Activated CD4-positive, alpha-beta T cell treated with anti-CD3 and anti-CD28 coated beads, Interleukin-2, amount 50 U/mL, for 24 hours (primary cell): Measurements from ENCODE around the gene CD40LG.

Source experiments
- DNase-seq, 2 donors: peaks; one replicate each; pipeline ENCODE4 v3.0.0-alpha.2; 2020; ENCODE audit warnings: low read depth in 1 of 2, low spot score in 1 of 2

Gene CD40LG

DNA sequence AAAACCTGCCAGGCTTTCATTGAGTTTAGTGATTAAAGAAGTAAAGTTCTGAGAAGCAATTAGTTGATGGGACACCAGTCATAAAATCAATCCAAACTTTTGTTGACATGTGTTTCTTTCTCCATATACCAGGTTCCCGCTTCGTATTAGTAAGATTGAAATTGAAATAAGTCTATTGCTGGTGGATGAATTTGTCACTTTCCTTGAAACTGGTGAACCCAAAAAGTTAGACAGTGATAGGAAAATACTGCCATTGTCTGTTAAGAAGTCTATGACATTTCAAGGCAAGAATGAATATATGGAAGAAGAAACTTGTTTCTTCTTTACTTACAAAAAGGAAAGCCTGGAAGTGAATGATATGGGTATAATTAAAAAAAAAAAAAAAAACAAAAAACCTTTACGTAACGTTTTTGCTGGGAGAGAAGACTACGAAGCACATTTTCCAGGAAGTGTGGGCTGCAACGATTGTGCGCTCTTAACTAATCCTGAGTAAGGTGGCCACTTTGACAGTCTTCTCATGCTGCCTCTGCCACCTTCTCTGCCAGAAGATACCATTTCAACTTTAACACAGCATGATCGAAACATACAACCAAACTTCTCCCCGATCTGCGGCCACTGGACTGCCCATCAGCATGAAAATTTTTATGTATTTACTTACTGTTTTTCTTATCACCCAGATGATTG, at the start of gene CD40LG:
Gene CD40LG, plus strand, starts transcription at position 482 of the 684 bp plus-strand sequence. Its CDS starts 91 bp downstream, at position 573.
- no peak for DNase-seq

DNA sequence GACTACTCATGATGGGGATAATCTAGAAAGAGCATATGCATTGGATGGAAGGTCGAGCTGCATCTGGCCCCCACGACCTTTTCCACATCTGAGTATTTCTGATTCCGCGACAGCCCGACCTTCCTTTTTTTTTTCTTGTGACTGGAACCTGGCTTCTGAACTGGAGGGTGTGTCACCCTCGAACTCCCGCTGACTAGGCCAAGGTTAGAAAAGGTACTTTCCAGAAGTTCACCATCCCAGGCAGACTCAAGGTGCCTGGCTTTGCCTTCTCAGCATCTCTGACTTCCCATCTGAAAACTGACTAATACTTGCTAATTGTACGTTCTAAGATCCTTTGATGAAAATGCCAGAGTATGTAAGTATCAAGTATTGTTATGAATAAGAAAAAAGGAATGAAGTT, 49.3 kb upstream of the CD40LG start:
- DNase-seq: peak in 1 of 2 donors; percentile 35

DNA sequence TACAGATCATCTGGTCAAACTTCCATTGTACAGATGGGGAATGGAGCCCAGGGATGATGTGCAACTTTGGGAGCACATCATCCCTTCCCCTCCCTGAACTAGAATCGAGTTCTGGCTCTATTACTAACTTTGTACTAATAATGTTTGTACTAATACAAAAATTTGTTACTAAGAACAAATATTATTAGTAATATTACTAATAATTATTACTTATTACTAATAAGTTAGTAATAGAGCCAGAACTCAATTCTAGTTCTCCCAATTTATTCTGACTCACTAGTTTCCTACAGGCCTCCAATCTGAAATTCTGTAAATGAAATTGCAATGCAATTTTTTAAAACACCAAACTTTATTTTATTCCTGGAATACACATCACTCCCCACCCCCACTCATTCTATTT, 47.9 kb upstream of the CD40LG start:
- DNase-seq: no peak

DNA sequence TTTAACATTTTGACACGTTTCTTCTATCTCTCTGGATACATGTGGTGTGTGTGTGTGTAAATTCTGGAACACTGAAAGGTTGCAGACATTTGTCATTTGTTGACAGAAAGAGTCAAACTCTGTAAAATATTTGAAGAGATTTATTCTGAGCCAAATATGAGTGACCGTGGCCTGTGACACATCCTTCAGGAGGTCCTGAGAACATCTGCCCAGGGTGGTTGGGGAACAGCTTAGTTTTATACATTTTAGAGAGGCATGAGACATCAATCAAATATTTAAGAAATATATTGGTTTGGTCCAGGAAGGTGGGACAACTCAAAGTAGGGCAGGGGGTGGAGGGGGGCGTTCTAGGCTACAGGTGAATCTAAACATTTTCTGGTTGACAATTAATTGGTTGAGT, 40.7 kb upstream of the CD40LG start:
- no peak for DNase-seq

DNA sequence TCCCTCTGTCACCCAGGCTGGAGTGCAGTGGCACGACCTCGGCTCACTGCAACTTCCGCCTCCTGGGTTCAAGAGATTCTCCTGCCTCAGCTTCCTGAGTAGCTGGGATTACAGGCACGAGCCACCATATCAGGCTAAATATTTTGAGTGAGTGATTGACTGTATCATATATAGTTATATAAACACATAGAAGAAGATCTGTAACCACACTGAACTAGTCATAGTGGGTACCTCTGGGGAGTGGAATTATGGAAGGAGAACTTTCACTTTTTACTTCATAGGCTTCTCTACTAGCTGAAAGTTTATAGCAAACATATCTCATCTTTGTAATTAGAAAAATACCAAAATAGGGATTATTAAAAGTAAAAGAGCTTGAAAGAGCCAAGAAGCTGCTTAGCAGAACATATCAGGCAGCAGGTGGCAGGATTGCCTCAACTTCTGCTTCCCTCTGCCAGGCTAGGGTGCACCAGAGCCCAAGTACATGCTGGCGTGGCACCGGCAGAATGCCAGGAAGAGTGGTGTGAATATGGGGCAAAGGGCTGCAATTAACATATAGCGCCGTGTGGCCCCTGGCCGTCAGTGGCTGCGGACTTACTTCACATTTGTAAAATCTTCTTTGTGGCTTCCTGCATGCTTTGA, 39.5 kb upstream of the CD40LG start:
- no peak for DNase-seq

DNA sequence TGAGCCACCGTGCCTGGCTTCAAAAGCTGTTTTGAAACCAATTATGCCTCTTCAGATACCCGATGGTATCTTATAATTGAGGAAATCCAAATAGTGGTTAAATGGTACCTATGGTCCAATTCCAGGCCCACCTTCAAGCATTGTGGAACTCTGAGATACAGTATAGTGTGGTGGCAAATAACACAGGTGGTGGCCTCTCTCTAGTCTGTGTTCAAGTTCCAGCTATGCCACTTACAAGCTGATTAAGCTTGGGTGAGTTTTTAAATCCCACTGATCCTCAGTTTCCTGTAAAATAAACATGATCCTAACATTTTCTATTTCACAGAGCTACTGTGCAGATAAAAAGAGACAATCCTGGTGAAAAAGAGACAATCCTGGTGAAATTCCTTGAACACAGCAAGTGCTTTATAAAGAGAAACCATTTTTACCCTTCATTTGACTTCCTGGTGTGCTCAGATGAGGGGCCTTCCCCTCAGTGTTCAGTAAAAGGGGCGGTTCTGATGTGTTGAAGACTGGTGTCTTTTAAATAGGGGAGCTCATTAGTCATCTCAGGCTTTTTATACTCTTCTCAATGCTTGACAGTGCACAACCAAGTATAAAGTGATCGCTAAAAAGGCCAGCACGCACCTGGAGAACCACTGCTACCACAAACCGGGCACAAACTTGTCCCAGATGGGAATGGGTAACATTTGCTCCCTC, 30.8 kb upstream of the CD40LG start:
- no peak for DNase-seq

DNA sequence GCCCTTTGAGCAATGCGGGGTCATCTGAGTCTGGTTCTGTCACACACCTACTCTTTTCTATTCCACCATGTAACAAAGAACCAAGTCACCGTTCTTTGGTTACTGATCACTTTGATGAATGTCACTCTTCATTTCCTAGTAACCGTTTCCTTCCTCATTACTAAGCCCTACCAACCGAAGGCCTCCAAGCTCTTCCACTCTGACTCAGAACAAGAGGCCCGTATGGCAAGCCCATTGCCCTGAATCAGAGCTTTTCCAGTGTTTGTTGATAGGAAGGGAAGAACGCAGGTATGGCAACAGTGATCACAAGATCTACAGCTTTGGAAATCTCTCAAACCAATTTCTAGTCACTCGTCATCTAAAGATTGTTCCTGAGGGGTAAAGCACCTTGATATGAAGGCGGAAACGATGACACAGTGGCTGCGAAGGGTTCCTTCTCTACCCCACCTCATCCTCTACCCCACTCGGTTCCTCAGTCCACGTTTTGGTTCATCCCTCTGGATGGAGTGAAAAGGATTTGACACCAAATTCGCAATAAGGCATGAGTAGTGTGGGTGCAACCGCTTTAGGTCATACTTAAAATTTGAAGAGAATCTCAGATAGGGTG, 28.0 kb upstream of the CD40LG start:
- DNase-seq: peak in 1 of 2 donors; percentile 49

DNA sequence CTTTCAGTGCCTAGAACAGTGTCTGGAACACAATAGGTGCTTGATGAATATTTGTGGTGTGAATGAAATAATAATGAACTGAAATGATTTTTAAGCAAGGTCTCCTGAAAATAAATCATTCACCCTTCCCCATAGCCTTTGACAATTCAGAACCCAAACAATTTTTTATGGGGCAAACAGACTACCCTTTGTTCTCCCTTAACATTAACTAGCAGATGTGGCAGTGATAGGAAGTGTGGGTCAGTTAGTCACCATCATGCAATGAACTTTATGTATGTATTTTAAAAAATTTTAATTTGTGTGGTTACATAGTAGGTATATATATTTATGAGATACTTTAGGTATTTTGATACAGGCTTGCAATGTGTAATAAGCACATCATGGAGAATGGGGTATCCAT, 27.2 kb upstream of the CD40LG start:
- DNase-seq: no peak

DNA sequence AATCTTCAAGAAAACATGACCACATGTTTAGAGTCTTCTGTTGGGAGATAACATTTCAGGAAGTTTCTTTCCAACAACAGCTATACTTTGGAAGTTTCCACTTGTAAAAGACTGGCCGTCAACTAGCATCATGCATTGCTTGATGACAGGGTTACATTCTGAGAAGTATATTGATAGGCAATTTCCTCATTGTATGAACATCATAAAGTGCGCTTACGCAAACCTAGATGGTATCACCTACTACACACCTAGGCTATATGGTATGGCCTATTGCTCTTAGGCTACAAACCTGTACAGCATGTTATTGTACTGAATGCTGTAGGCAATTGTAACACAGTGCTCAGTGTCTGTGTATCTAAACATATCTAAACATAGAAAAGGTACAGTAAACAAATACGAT, 25.4 kb upstream of the CD40LG start:
- no peak for DNase-seq

DNA sequence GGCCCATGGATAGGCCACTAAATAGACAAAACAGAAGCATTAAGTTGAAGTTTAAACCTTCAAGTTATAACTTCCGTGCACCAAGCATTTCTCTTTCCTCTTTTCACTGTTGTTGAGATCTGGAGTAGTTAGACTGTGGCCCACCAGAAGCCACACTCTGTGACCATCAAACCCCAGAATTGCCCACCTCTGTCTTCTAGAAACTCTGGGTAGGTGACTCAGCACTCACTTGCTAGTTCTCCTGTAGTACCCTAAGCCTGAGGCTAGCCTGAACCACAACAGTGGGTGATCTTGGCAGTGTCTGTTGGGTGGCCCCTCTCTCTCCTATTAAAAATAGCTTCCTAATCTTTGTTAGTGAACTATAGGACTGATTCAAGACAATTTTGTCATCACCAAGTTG, 24.6 kb upstream of the CD40LG start:
- DNase-seq: no peak

DNA sequence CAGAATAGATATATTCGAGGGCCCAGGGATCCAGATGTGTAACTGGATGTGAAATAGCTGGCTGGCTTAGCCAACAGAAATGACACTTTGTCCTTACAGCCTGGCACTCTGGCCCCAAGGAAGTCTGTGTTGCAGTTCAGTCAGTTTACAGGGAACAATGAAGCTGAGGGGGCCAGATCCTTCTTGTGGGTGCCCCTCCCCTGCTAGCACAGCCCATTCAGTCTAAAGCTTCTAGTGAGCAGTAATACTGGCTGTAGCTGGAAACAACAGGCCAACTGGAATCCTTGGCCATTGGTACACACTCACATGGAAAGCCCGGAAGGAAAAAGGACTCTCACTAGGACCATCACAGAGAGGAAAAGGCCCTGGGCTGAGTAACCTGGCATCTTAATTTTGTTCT, 22.7 kb upstream of the CD40LG start:
- DNase-seq: no peak

DNA sequence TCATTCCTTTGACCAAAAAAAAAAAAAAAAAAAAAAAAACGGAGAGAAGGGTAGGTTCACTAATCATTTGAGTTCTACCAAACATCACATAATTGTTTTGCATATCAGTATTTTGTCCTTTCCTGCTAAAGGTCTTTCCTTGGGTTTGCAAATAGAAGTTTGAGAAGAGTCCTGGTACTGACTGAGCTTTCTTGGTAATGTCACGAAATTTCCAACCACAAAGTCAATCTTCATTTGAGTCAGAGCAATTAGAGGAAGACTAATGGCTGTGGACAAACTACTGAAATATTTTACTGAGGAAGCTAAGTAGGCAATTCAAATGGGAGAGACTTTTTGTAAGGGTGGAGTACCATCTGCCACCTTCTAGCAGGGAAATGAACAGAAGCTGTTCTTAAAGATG, 21.7 kb upstream of the CD40LG start:
- no peak for DNase-seq

DNA sequence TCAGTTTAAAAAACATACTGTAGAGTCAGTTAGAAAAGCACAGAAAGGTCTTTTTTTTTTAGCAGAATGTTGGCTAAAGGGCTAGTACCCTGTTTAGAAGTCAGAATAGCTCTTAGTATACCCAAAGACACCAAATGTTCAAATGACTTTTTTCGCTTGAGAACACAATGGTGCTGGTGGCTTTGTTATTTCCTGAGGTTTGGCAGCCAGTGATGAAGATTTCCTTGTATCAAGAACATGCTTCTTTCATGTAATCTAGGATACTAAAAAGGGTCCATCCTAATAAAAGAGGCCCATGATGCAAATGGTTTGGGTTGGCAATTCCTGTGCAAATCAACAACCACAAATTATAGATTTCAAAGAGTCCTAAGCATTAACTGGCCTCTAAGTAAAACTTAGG, 21.1 kb upstream of the CD40LG start:
- DNase-seq: no peak

DNA sequence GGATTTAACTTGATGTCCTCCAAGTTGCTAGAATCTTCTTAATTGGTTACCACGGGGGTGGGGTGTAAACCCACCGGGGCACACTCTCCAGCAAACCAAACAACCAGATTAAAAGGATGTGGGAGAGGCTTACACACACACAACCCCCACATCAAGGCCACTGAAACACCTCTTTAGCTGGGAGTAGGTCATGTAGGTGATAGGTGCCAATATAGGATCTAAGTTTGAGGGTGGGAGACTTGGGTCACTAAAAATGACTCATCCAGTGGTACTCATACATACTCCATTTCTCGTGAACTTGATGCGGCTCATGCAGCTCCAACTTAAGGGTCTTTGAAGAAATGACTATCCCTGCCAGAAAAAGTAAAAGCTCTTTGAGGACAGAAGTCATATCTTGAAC, 20.5 kb upstream of the CD40LG start:
- DNase-seq: no peak

DNA sequence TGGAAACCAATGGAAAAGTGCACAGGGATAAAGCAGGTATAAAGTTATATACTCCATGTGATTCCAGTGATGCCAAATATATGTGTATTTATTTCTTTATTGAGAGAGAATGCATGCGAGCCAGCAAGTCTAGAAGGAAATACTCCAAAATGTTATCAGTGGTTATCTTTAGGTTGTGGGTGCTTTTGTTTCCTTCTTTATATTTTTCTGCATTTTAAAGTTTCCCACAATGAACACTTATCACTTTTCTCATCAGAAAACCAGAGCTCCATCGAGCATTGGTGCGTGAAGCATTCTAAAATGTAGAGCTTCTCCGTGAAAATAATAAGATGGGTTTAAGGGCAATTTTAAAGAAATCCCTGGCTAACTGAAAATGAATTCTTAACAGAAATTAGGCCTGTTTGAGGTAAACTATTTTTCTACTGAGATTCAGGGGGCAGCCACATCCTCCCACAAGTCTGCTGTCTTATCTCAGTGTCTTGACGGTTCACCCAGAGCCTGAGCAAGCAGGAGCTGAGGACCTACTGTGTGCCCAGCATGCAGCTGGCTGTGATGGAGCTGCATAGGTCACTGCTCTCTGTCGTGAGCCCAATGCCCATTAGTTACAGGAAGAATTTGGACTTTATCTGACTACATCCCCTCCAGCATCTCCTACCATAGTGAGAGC, 18.7 kb upstream of the CD40LG start:
- no peak for DNase-seq

DNA sequence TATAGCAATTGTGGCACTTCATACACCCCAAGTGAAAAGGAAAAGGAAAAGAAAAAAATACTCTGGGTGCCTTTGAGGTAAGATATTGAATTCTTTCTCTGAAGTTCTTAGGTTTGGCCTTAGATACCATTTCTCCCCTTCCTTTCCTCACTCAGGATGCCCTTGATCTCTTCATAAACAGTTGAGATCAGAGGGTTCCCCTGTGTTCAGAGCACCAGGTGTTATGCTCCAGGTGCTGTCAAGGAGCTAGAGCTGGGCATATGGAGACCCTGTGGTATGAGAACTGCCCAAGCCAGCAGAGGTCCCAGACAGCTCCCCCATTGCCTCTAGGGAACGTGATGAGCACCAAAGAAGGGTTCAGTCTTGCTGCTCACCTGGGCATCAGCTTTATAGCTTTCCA, 17.1 kb upstream of the CD40LG start:
- DNase-seq: no peak

DNA sequence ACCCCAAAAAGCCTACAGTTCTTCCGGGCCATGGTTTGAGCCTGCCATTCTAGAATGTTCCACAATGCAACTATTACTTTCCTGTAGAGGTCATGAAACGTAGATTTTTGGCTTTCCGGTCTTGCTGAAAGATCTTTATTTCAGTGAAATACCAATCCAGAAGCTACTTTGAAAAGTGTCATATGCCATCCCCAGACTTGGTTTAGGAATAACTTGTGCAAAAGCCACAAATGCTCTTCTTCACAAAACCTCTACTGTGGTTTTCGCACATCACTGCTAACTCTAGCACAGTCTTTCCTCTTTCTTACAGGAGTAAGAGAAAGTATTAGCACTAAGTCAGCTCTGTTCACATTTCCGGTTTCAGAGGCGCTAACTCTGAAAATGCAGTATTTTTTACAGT, 12.7 kb upstream of the CD40LG start:
- no peak for DNase-seq

DNA sequence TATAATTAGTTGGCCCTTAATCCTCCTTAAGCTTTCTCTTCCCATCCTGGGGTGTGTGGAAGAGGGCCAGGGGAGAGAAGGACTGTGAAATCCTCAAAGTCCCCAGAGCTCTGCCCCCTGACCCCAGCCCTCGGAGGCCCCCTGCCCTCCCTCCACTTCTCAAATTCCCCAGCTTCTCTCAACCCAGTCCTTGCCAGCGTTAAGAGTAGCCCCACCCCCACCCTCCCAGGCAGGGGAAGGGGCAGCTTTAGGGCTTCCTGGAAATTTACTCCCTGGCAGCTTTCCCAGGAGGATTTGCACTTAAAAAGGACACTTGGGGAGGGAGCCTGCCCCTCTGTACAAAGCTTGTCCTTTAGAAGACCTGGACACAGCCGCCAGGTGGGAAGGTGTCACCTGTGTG, 11.8 kb upstream of the CD40LG start:
- no peak for DNase-seq

DNA sequence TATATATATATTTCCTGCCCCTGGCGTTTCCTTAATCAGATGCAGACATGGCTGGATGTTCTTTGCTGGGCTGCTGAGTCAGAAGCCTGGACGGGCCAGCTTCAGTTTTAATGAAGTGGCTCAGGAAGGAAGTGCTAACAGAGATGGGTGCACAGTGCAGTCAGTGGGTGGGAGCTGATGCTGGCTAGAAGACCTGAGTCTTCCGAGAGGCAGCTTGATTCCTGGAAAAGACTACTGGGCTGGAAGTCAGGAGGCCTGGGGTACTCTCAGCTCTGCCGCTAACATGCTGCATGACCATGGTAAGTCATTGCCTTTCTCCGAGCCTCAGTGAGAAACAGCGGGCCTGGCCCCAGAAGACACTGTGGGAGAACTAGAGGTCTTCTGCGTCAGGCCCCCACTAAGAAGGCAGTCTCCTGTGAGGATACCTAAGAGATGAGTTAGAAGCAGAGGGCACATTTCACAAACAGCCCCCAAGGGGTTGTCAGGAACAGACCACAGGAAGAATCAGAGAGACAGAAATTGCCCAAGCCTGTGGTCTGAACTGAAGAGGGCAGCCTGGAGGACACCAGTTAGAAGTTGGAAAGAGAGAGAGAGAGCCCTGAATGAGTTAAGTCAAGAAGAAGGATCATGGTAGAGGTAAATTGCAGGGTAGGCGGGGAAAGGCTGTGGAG, 8.3 kb upstream of the CD40LG start:
- no peak for DNase-seq

DNA sequence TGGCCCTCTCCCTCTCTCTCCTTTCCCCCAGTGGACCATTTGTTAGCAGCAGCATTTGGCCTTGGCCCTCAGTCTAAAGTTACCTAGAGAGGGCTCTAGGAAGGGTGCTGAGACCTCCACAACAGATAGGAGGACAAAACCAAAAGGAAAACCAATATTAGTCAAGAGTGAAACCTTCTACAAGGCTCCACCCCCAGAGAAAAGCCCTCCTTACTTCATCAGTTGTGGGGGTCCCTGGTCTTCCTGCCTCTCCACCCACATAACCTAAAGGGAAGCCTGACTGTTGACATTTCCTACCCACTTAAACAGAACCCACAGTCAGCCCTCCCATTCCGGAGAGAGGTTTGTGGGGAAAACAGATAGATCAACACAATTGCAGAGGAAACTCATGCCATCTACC, 4.7 kb upstream of the CD40LG start:
- DNase-seq: no peak

DNA sequence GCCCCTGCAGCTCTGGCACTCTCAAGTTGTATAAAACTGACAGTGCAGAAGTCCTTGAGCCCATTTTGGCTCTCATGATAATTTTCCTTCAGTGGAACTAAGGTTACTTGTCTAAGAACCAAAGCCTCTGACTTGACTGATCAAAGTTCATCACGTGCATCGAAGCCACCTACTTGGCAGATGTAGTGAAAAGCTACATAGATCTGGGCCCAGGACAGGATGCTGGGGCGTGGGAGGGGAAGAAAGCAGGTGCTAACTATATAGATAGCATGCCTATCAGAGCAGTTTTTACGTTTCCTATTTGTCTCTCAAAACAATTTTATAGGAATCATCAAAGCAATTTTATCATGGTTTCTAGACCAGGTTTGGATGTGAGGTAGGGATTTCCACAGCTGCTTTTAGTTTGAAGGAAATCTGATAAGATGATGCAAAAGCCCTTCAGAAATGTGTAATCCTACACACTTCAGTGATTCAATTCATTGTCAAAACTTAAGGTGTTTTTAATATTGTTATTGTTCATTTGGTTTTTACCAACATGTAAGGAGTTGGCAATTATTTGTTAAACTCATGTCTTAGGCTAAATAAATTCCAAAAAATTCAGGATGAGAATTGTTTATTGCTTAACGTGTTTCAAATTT, 1.2 kb upstream of the CD40LG start:
- DNase-seq: no peak
